Common myeloid progenitor, CD34-positive (primary cell): ENCODE results near the gene CHD1L.
A peak's percentile ranks its signal among the peaks of the same experiment; 100 is the strongest.
"Not testable (repeated sequence)": the region's sequence is repeated elsewhere in the genome, so short reads cannot be mapped to it uniquely, and the experiment has no call there.

ENCODE experiments used
- CTCF ChIA-PET: fragments of 350-600 bp; sonication (Branson Sonifier 250); formaldehyde crosslinking; loops from one replicate; lab custom pipeline; 2021; ENCODE audit warnings: antibody characterized with exemption; lab: Charles Lee
- POLR2A ChIA-PET: fragments of 350-600 bp; sonication (Branson Sonifier 250); formaldehyde crosslinking; loops from one replicate; lab custom pipeline; 2021; ENCODE audit warnings: antibody characterized with exemption; lab: Charles Lee
- DNase-seq, 3 donors: peaks; one replicate each; pipeline versions ENCODE4 v3.0.0 to v3.0.0-alpha.2; 2013
- H3K27ac ChIP-seq, 2 experiments: 1 replicate in 1 of 2; 2 replicates in 1 of 2; pipeline ENCODE4 v1.7.0; 2013; ENCODE audit warnings: inconsistent platforms in 2 of 2, low read length in 2 of 2, mild to moderate bottlenecking in 2 of 2, low read depth in 1 of 2, moderate library complexity in 1 of 2; ENCODE audit not compliant: severe bottlenecking in 2 of 2, insufficient read depth in 1 of 2, poor library complexity in 1 of 2
- H3K27me3 ChIP-seq, 5 experiments: replicated peaks in 2 of 5; 1 replicate in 3 of 5; 2 replicates in 2 of 5; pipeline versions ENCODE4 v1.6.1 to v1.7.0; 2013; ENCODE audit warnings: low read length in 4 of 5, mild to moderate bottlenecking in 2 of 5, moderate library complexity in 2 of 5, inconsistent platforms in 1 of 5; ENCODE audit not compliant: insufficient read depth in 5 of 5, control insufficient read depth in 4 of 5
- H3K36me3 ChIP-seq, 4 experiments: 1 replicate in 2 of 4; 2 replicates in 2 of 4; pipeline versions ENCODE4 v1.6.1 to v1.7.0; 2013; ENCODE audit warnings: low read length in 3 of 4, control low read depth in 1 of 4, mild to moderate bottlenecking in 1 of 4; ENCODE audit not compliant: control insufficient read depth in 4 of 4, insufficient read depth in 4 of 4
- H3K4me1 ChIP-seq, 4 experiments: 1 replicate in 3 of 4; 2 replicates in 1 of 4; pipeline versions ENCODE4 v1.6.1 to v1.7.1; 2013; ENCODE audit warnings: low read length in 3 of 4, mild to moderate bottlenecking in 3 of 4, control low read depth in 1 of 4, inconsistent platforms in 1 of 4, moderate library complexity in 1 of 4; ENCODE audit not compliant: control insufficient read depth in 4 of 4, insufficient read depth in 4 of 4; ENCODE audit errors: control extremely low read depth in 1 of 4
- H3K4me3 ChIP-seq, 7 experiments: 1 replicate in 4 of 7; 2 replicates in 3 of 7; pipeline versions ENCODE4 v1.5.1 to v1.7.0; 2013; ENCODE audit warnings: mild to moderate bottlenecking in 7 of 7, low read length in 6 of 7, moderate library complexity in 6 of 7, inconsistent platforms in 2 of 7, low read depth in 2 of 7, control low read depth in 1 of 7; ENCODE audit not compliant: insufficient read depth in 4 of 7, control insufficient read depth in 1 of 7; ENCODE audit errors: extremely low read depth in 1 of 7
- H3K9me3 ChIP-seq, 5 experiments: 1 replicate in 4 of 5; 2 replicates in 1 of 5; pipeline versions ENCODE4 v1.6.1 to v1.7.1; 2013; ENCODE audit warnings: low read length in 4 of 5, mild to moderate bottlenecking in 2 of 5, inconsistent platforms in 1 of 5, low read depth in 1 of 5, moderate library complexity in 1 of 5; ENCODE audit not compliant: control insufficient read depth in 4 of 5, insufficient read depth in 2 of 5; ENCODE audit errors: control extremely low read depth in 1 of 5
- WGBS: methylation state at CpG from one replicate; pipeline ENCODE4 v1.1.5; 2013; ENCODE audit not compliant: insufficient coverage; 5-methylcytosine and 5-hydroxymethylcytosine counted together

The CHD1L gene

GRCh38 chr1:147238053-147238902 is 4.2 kb upstream of the CHD1L start:
- Histone ChIP-seq H3K4me3 (no peak overlapping the region), H3K4me1 (peaks cover 0 to 8% (median 5%) of the 10 kb centered on the region in 4 experiments), H3K27ac (no peak overlapping the region), H3K36me3 (no peaks in the 10 kb centered on the region), H3K27me3 (no peaks in the 10 kb centered on the region), H3K9me3 (peaks cover 0 to 12% (median 7%) of the 10 kb centered on the region in 5 experiments)
- WGBS = 100% methylated on average over 2 of the region's 3 CpGs
- CTCF ChIA-PET = interaction anchor here (1.2 to 1.4 kb wide), 3 partner anchors 65 to 70 kb away, joined by 3 read pairs; no protein-coding TSS in a partner anchor
- no peak for DNase-seq
- POLR2A ChIA-PET = no interaction called here

- Histone ChIP-seq H3K4me1 (peaks cover 7 to 13% (median 10%) of the 10 kb centered on the region in 4 experiments), H3K27ac (no peak overlapping the region), H3K27me3 (no peaks in the 10 kb centered on the region), H3K9me3 (peaks cover 0 to 12% (median 7%) of the 10 kb centered on the region in 5 experiments), H3K4me3 (no peak overlapping the region), H3K36me3 (no peaks in the 10 kb centered on the region)
- 98% methylated on average over 11 of the region's 11 CpGs for WGBS
- POLR2A ChIA-PET = no interaction called here
- CTCF ChIA-PET = interaction anchor here (1.2 to 1.4 kb wide), 2 partner anchors 66 to 71 kb away, joined by 3 read pairs; no protein-coding TSS in a partner anchor
- DNase-seq = no peak
These were observed 3.3 kb upstream of the CHD1L start for GRCh38 chr1:147238925-147239820.

GRCh38 chr1:147240131-147240721 is 2.3 kb upstream of the CHD1L start:
- POLR2A ChIA-PET, H3K27me3 ChIP-seq, H3K4me3 ChIP-seq, H3K36me3 ChIP-seq, DNase-seq, H3K27ac ChIP-seq: not testable (repeated sequence)
- 100% methylated on average over 1 of the region's 5 CpGs for WGBS
- H3K9me3 ChIP-seq = peaks cover 0 to 12% (median 7%) of the 10 kb centered on the region in 5 experiments
- peaks cover 10 to 24% (median 17%) of the 10 kb centered on the region in 4 experiments for H3K4me1 ChIP-seq
- CTCF ChIA-PET = interaction anchor here (1.2 kb wide), 1 partner anchor 67 kb away, joined by 3 read pairs; no protein-coding TSS in a partner anchor

- WGBS = 3% methylated on average over 8 of the region's 9 CpGs
- ChIA-PET CTCF (interaction anchor here (0.6 to 1.8 kb wide), 13 partner anchors 15 to 87 kb away, joined by 3 to 11 read pairs (median 4); partner anchors contain the start of gene FMO5), POLR2A (interaction anchor here (0.7 to 1.5 kb wide), 4 partner anchors 17 to 73 kb away, joined by 3 to 5 read pairs (median 4); partner anchors contain the start of genes FMO5 and PRKAB2)
- Histone ChIP-seq H3K36me3 (peaks cover 0 to 8% (median 0%) of the 10 kb centered on the region in 4 experiments), H3K27ac (peak overlapping the region in 1 of 2 experiments; percentile 87), H3K4me1 (peaks cover 11 to 40% (median 25%) of the 10 kb centered on the region in 4 experiments), H3K27me3 (no peaks in the 10 kb centered on the region), H3K4me3 (peak overlapping the region in 6 of 7 experiments; percentile 62 to 95 (median 88)), H3K9me3 (peaks cover 0 to 1% (median 0%) of the 10 kb centered on the region in 5 experiments)
- peak; percentile 54 to 84 (median 82) for DNase-seq
These were observed 493 bp upstream of the CHD1L start for GRCh38 chr1:147241934-147242448.

- DNase-seq = peak in 1 of 3 donors; percentile 34
- WGBS = 0% methylated on average over 14 of the region's 30 CpGs
- Histone ChIP-seq H3K4me3 (peak overlapping the region; percentile 68 to 95 (median 86)), H3K4me1 (peaks cover 16 to 50% (median 34%) of the 10 kb centered on the region in 4 experiments), H3K27me3 (no peaks in the 10 kb centered on the region), H3K9me3 (no peaks in the 10 kb centered on the region), H3K36me3 (peaks cover 0 to 8% (median 0%) of the 10 kb centered on the region in 4 experiments), H3K27ac (peak overlapping the region; percentile 69 to 87)
- ChIA-PET POLR2A (interaction anchor here (1.4 kb wide), 1 partner anchor 18 kb away, joined by 4 read pairs; the partner anchor contains the start of gene FMO5), CTCF (interaction anchor here (0.9 to 1.7 kb wide), 10 partner anchors 10 to 72 kb away, joined by 3 to 6 read pairs (median 4); no protein-coding TSS in a partner anchor)
These were observed 773 bp downstream of the CHD1L start for GRCh38 chr1:147243228-147243685.

GRCh38 chr1:147243841-147244240 is 1.4 kb downstream of the CHD1L start:
- no peak for DNase-seq
- ChIA-PET POLR2A (no interaction called here), CTCF (interaction anchor here (0.6 to 1.7 kb wide), 11 partner anchors 9 to 73 kb away, joined by 3 to 6 read pairs (median 4); no protein-coding TSS in a partner anchor)
- Histone ChIP-seq H3K9me3 (no peaks in the 10 kb centered on the region), H3K4me1 (peaks cover 16 to 50% (median 34%) of the 10 kb centered on the region in 4 experiments), H3K36me3 (peaks cover 0 to 8% (median 0%) of the 10 kb centered on the region in 4 experiments), H3K27ac (peak overlapping the region in 1 of 2 experiments; percentile 87), H3K27me3 (no peaks in the 10 kb centered on the region), H3K4me3 (peak overlapping the region in 6 of 7 experiments; percentile 68 to 95 (median 88))
- WGBS = 0% methylated on average over 3 of the region's 4 CpGs
